AG04449 (cell line): ENCODE measurements around the gene AXIN2.

Experiments used
- CTCF ChIA-PET: fragments of 350-600 bp; formaldehyde crosslinking; extraction: SDS; loops from one replicate; lab custom pipeline; 2021; ENCODE audit warnings: antibody characterized with exemption; lab: Yijun Ruan, JAX
- POLR2A ChIA-PET: fragments of 400-600, 350-600 bp; formaldehyde crosslinking; extraction: SDS; loops from one replicate; lab custom pipeline; 2020; ENCODE audit warnings: antibody characterized with exemption, inconsistent platforms; lab: Yijun Ruan, JAX
- DNase-seq: peaks from one replicate; pipeline ENCODE4 v3.0.0-alpha.2; 2010; ENCODE audit warnings: low read depth, low spot score
- H3K4me3 ChIP-seq: 2 replicates; pipeline ENCODE4 v1.5.1; 2011; ENCODE audit warnings: low read depth, mild to moderate bottlenecking, control low read depth, low read length
- TF ChIP-seq, protein P1 (sequence below): IDR thresholded peaks from one replicate; pipeline ENCODE4 v1.5.1; 2011; ENCODE audit warnings: mild to moderate bottlenecking, moderate library complexity, low read length, control low read depth, inconsistent platforms; ENCODE audit not compliant: insufficient read depth; ENCODE audit errors: missing control alignments

Gene AXIN2

DNA sequence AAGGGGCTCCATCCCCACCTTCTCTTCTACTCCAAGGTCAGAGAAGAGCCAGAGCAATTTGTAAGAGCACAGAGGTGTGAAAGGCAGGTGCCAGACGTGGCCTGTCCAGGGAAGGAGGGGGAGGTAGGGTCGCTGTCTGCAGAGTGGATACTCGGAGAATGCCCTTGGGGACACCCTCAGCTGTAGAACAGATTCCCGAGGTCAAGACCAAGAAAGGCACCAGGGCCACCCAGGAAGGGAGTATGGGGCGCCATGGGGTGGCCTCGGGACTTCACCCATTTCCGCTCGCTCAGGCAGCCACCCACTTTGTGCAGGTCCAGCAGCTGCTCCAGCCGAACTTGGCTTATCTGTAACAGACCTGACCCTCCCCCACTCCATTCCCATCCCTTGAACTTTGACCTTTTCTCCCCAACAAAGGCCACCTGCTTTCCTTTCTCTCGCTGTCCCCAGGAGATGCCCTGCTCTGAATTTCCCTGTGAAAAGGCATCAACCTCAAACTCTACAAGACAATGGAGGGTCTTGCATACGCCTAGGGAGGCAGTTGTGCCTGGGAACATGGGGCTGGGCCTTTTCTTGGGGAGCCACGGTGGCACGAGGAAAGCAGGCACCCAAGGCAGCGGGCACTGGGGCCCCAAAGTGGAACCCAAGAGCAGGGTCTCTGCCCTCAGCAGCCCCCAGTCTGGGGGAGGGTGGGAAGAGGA, 11.3 kb upstream of the AXIN2 start:
- no peak overlapping the region for H3K4me3 ChIP-seq
- ChIA-PET POLR2A (no interaction called here), CTCF (interaction anchor here (0.8 kb wide), 1 partner anchor 12 kb away, joined by 3 read pairs; no protein-coding TSS in a partner anchor)
- no peak for DNase-seq
- TF ChIP-seq, protein P1, sequence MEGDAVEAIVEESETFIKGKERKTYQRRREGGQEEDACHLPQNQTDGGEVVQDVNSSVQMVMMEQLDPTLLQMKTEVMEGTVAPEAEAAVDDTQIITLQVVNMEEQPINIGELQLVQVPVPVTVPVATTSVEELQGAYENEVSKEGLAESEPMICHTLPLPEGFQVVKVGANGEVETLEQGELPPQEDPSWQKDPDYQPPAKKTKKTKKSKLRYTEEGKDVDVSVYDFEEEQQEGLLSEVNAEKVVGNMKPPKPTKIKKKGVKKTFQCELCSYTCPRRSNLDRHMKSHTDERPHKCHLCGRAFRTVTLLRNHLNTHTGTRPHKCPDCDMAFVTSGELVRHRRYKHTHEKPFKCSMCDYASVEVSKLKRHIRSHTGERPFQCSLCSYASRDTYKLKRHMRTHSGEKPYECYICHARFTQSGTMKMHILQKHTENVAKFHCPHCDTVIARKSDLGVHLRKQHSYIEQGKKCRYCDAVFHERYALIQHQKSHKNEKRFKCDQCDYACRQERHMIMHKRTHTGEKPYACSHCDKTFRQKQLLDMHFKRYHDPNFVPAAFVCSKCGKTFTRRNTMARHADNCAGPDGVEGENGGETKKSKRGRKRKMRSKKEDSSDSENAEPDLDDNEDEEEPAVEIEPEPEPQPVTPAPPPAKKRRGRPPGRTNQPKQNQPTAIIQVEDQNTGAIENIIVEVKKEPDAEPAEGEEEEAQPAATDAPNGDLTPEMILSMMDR, result no peak

DNA sequence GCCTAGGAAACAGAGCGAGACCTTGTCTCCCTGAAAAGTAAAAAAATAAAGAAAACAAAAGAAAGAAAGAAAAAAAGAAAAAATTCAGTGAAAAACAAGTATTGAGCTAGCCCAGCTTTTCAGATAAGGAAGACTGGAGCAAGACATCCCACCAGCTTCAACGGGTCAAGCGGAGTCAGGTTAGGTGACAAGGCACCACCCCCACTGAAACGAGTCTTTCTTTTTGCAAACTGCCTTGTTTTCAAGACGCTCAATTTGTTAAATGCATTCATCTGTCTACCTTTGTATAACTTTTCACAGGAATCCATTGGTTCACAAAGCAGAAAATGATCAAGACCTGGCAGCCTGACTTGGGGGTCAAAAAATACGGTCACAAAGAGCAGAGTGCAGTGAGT, 10.7 kb upstream of the AXIN2 start:
- H3K4me3 ChIP-seq, result no peak overlapping the region
- no peak for DNase-seq
- TF ChIP-seq, protein P1, result no peak
- CTCF ChIA-PET, result interaction anchor here (0.8 kb wide), 1 partner anchor 13 kb away, joined by 3 read pairs; no protein-coding TSS in a partner anchor
- POLR2A ChIA-PET, result no interaction called here

DNA sequence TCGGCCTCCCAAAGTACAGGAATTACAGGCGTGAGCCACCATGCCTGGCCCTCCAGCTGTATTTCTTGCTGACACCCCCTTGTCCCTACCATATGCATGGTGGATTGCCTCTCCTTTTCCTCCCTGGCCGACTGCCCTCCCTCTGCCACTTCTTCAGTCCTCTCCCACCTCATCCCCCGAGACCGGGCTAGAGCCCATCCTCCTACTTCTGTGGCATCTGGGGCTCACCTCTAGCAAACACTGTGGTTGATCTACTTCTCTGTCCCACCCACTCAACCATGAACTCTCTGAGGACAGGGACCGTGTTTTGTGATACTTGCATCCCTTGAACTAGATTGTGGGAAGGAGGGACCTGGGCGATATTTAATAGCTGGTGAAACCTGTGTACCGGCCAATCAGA, 7.5 kb upstream of the AXIN2 start:
- no peak overlapping the region for H3K4me3 ChIP-seq
- DNase-seq, result no peak
- TF ChIP-seq, protein P1, result no peak
- ChIA-PET POLR2A (no interaction called here), CTCF (no interaction called here)

DNA sequence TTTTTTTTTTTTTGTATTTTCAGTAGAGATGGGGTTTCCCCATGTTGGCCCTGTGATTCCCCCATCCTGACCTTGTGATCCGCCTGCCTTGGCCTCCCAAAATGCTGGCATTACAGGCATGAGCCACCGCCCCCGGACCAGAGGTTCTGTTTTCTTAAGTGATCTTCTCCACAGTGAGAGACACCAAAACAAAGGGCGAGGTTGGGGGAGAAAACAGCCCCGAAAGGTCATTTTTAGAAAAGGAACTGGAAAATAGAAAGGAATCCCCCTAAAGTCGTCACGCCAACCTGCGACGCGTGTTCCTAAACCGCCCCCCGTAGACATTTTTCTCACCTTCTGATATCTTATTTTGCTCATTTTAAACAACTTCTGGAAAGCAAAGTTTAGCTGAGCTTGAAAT, 6.1 kb upstream of the AXIN2 start:
- no peak for DNase-seq
- ChIA-PET CTCF (interaction anchor here (1.6 kb wide), 1 partner anchor 10 kb away, joined by 4 read pairs; no protein-coding TSS in a partner anchor), POLR2A (no interaction called here)
- no peak overlapping the region for H3K4me3 ChIP-seq
- TF ChIP-seq, protein P1, result no peak

DNA sequence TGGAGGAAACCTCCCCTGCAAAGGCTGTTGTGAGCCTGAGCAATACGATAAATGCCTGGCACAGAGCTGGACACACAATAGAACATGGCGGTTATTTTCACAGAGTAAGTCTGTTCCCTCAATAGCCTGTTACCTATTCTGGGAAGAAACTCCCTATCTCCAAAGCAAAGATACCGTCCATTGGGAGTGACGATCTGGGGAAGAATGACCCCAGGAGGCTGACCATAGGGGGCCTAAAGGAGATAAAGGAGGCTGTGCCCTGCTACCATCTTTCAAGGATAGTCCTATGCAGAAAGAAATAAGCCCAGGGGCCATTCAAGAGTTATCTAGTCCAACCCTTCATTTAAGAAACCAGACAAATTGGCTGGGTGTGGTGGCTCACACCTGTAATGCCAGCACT, 4.1 kb upstream of the AXIN2 start:
- DNase-seq, result no peak
- H3K4me3 ChIP-seq, result no peak overlapping the region
- TF ChIP-seq, protein P1, result no peak
- ChIA-PET CTCF (interaction anchor here (1.2 kb wide), 1 partner anchor 8 kb away, joined by 3 read pairs; no protein-coding TSS in a partner anchor), POLR2A (no interaction called here)

DNA sequence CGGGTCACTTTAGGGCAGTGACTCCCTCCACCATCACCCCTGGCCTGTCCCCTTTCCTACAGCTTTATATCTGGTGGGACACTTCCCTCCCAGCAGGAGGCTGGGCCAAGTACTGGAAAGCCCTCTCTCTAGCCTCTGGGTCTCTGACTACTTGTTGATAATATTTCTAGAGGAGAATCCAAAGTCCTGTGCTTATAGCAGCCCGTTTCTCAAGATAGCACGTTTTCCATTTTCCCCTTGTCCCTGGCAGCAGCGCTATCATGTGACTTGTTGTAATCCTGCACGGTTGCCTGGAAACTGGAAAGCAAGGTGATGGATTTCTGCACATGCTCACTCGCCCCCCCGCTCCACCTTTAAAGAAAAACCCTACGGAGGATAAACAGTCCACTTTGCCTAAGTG, 3.3 kb upstream of the AXIN2 start:
- CTCF ChIA-PET, result interaction anchor here (1.2 kb wide), 1 partner anchor 8 kb away, joined by 3 read pairs; no protein-coding TSS in a partner anchor

More for the DNA sequence above, 3.3 kb upstream of the AXIN2 start:
- no peak for DNase-seq
- TF ChIP-seq, protein P1, result no peak
- H3K4me3 ChIP-seq, result no peak overlapping the region
- POLR2A ChIA-PET, result no interaction called here
